IMR-90 (cell line): ENCODE data around the gene DNAJC19. TPM values are rescaled to one million over a fixed set of nuclear protein-coding genes. Genes with fewer than 3 reads are reported as not detected.

Experiments used
- ATAC-seq: fragments of 200-7000 bp; cut with Tn5 transposase; 2 replicates; pipeline ENCODE4 v1.9.1; 2020; ENCODE audit warnings: low read depth, mild to moderate bottlenecking, moderate library complexity
- BruUV-seq: library from RNA; stranded (reverse); fragments of 400-500 nt; replicated peaks from 2 replicates; lab custom pipeline; 2021; lab: Mats Ljungman, UMichigan
- CTCF ChIA-PET: fragments of 300-600 bp; formaldehyde crosslinking; extraction: SDS; loops from one replicate; lab custom pipeline; 2021; ENCODE audit warnings: antibody characterized with exemption; lab: Yijun Ruan, JAX
- POLR2A ChIA-PET: fragments of 300-600 bp; sonication (Branson Sonifier 250); formaldehyde crosslinking; loops from one replicate; lab custom pipeline; 2022; ENCODE audit warnings: antibody characterized with exemption; ENCODE audit not compliant: unreplicated experiment; lab: Charles Lee
- DNase-seq: peaks from one replicate; pipeline ENCODE4 v3.0.0; 2013
- H2AFZ ChIP-seq: replicated peaks from 2 replicates; pipeline ENCODE3; 2013; ENCODE audit warnings: low read length, mild to moderate bottlenecking; ENCODE audit not compliant: poor library complexity
- H2AK5ac ChIP-seq: 2 replicates; pipeline ENCODE4 v1.6.1; 2013; ENCODE audit warnings: low read depth, low read length, inconsistent platforms
- H2AK9ac ChIP-seq: replicated peaks from 2 replicates; pipeline ENCODE3; 2013; ENCODE audit warnings: mild to moderate bottlenecking, low read depth, low read length, moderate library complexity; ENCODE audit not compliant: poor library complexity
- H2BK120ac ChIP-seq: 2 replicates; pipeline ENCODE4 v1.6.1; 2013; ENCODE audit warnings: low read depth, low read length, inconsistent platforms
- H2BK15ac ChIP-seq: 3 replicates; pipeline ENCODE4 v1.6.1; 2013; ENCODE audit warnings: low read depth, low read length, inconsistent platforms
- H2BK20ac ChIP-seq: 2 replicates; pipeline ENCODE4 v1.6.1; 2013; ENCODE audit warnings: low read depth, mild to moderate bottlenecking, inconsistent platforms, low read length, moderate library complexity
- H2BK5ac ChIP-seq: 2 replicates; pipeline ENCODE4 v1.6.1; 2013; ENCODE audit warnings: mild to moderate bottlenecking, low read depth, low read length, inconsistent platforms; ENCODE audit not compliant: poor library complexity, severe bottlenecking
- H3K14ac ChIP-seq: replicated peaks from 2 replicates; pipeline ENCODE4 v1.6.1; 2013; ENCODE audit warnings: low read depth, low read length, inconsistent platforms
- H3K18ac ChIP-seq: 2 replicates; pipeline ENCODE4 v1.6.1; 2013; ENCODE audit warnings: low read depth, low read length, control low read depth
- H3K23ac ChIP-seq: 2 replicates; pipeline ENCODE4 v1.6.1; 2013; ENCODE audit warnings: low read depth, low read length, inconsistent platforms
- H3K27ac ChIP-seq: 2 replicates; pipeline ENCODE4 v1.5.1; 2013; ENCODE audit warnings: mild to moderate bottlenecking, control low read depth, low read length; ENCODE audit not compliant: insufficient read depth
- H3K27me3 ChIP-seq: 2 replicates; pipeline ENCODE4 v1.6.1; 2013; ENCODE audit warnings: low read length; ENCODE audit not compliant: control insufficient read depth, insufficient read depth
- H3K36me3 ChIP-seq: 2 replicates; pipeline ENCODE4 v1.6.1; 2013; ENCODE audit warnings: low read length, mixed read lengths; ENCODE audit not compliant: control insufficient read depth, insufficient read depth
- H3K4ac ChIP-seq: 2 replicates; pipeline ENCODE4 v1.6.1; 2013; ENCODE audit warnings: low read depth, low read length, inconsistent platforms
- H3K4me1 ChIP-seq: 2 replicates; pipeline ENCODE4 v1.6.1; 2013; ENCODE audit warnings: low read length, mixed read lengths; ENCODE audit not compliant: control insufficient read depth, insufficient read depth
- H3K4me2 ChIP-seq: 2 replicates; pipeline ENCODE4 v1.6.1; 2013; ENCODE audit warnings: low read depth, mild to moderate bottlenecking, control low read depth, low read length, moderate library complexity
- H3K4me3 ChIP-seq: 2 replicates; pipeline ENCODE4 v1.5.1; 2013; ENCODE audit warnings: low read depth, mild to moderate bottlenecking, control low read depth, low read length, moderate library complexity; ENCODE audit not compliant: insufficient read depth
- H3K56ac ChIP-seq: 2 replicates; pipeline ENCODE4 v1.6.1; 2013; ENCODE audit warnings: low read length, inconsistent platforms; ENCODE audit not compliant: insufficient read depth; ENCODE audit errors: extremely low read depth
- H3K79me1 ChIP-seq, 2 experiments: 2 replicates each; pipeline ENCODE4 v1.6.1; 2013; ENCODE audit warnings: low read length in 2 of 2, inconsistent platforms in 1 of 2, low read depth in 1 of 2
- H3K9ac ChIP-seq: 2 replicates; pipeline ENCODE4 v1.6.1; 2013; ENCODE audit warnings: low read depth, low read length, control low read depth
- H3K9me1 ChIP-seq: 2 replicates; pipeline ENCODE4 v1.6.1; 2013; ENCODE audit warnings: low read length, inconsistent platforms; ENCODE audit not compliant: insufficient read depth
- H3K9me3 ChIP-seq: 2 replicates; pipeline ENCODE4 v1.6.1; 2013; ENCODE audit warnings: low read length; ENCODE audit not compliant: control insufficient read depth, insufficient read depth
- H4K20me1 ChIP-seq: 2 replicates; pipeline ENCODE4 v1.6.1; 2013; ENCODE audit warnings: low read length, inconsistent platforms; ENCODE audit not compliant: insufficient read depth
- H4K5ac ChIP-seq: 2 replicates; pipeline ENCODE4 v1.6.1; 2013; ENCODE audit warnings: mild to moderate bottlenecking, low read depth, low read length, control low read depth
- H4K8ac ChIP-seq, 2 experiments: 2 replicates each; pipeline ENCODE4 v1.6.1; 2013; ENCODE audit warnings: low read depth in 2 of 2, low read length in 2 of 2, control low read depth in 1 of 2, inconsistent platforms in 1 of 2
- H4K91ac ChIP-seq: 2 replicates; pipeline ENCODE4 v1.6.1; 2013; ENCODE audit warnings: low read depth, low read length, inconsistent platforms; ENCODE audit not compliant: insufficient read depth
- BHLHE40 ChIP-seq: fragments of 150-350 bp; IDR thresholded peaks from 2 replicates; pipeline ENCODE4 v1.6.1; 2016; ENCODE audit warnings: mild to moderate bottlenecking, low read depth, low read length
- CEBPB ChIP-seq: IDR thresholded peaks from 2 replicates; pipeline ENCODE4 v1.6.1; 2012; ENCODE audit warnings: low read depth, low read length, improper control_type of control experiment
- CHD1 ChIP-seq: IDR thresholded peaks from 2 replicates; pipeline ENCODE4 v1.6.1; 2012; ENCODE audit warnings: low read depth, low read length, improper control_type of control experiment
- ELK1 ChIP-seq: fragments of 150-350 bp; IDR thresholded peaks from 2 replicates; pipeline ENCODE4 v1.6.1; 2016; ENCODE audit warnings: low read depth, mild to moderate bottlenecking, low read length, moderate library complexity, borderline replicate concordance
- FOS ChIP-seq: fragments of 150-350 bp; IDR thresholded peaks from 2 replicates; pipeline ENCODE4 v1.6.1; 2016; ENCODE audit warnings: low read depth, low read length
- MAFK ChIP-seq: IDR thresholded peaks from 2 replicates; pipeline ENCODE4 v1.6.1; 2012; ENCODE audit warnings: low read depth, low read length, improper control_type of control experiment
- MAZ ChIP-seq: IDR thresholded peaks from 2 replicates; pipeline ENCODE4 v1.6.1; 2012; ENCODE audit warnings: low read depth, mild to moderate bottlenecking, low read length, improper control_type of control experiment, moderate library complexity, borderline replicate concordance
- MXI1 ChIP-seq: IDR thresholded peaks from 2 replicates; pipeline ENCODE4 v1.6.1; 2012; ENCODE audit warnings: low read depth, mild to moderate bottlenecking, low read length, moderate library complexity, borderline replicate concordance
- NFE2L2 ChIP-seq: fragments of 150-350 bp; IDR thresholded peaks from 2 replicates; pipeline ENCODE4 v1.6.1; 2016; ENCODE audit warnings: low read depth, mild to moderate bottlenecking, low read length
- POLR2A ChIP-seq: IDR thresholded peaks from 2 replicates; pipeline ENCODE4 v1.6.1; 2012; ENCODE audit warnings: mild to moderate bottlenecking, low read depth, low read length
- RAD21 ChIP-seq: IDR thresholded peaks from 2 replicates; pipeline ENCODE4 v1.6.1; 2012; ENCODE audit warnings: low read length, improper control_type of control experiment
- RCOR1 ChIP-seq: IDR thresholded peaks from 2 replicates; pipeline ENCODE4 v1.6.1; 2012; ENCODE audit warnings: mild to moderate bottlenecking, low read length, improper control_type of control experiment; ENCODE audit not compliant: insufficient replicate concordance
- RFX5 ChIP-seq: IDR thresholded peaks from 2 replicates; pipeline ENCODE4 v1.8.0; 2012; ENCODE audit warnings: low read depth, mild to moderate bottlenecking, low read length, moderate library complexity
- SMC3 ChIP-seq: fragments of 150-350 bp; IDR thresholded peaks from 2 replicates; pipeline ENCODE4 v1.6.1; 2016; ENCODE audit warnings: low read depth, mild to moderate bottlenecking, antibody characterized with exemption, low read length, moderate library complexity
- USF2 ChIP-seq: fragments of 150-350 bp; IDR thresholded peaks from 2 replicates; pipeline ENCODE4 v1.6.1; 2017; ENCODE audit warnings: mild to moderate bottlenecking, antibody characterized with exemption, low read length, low read depth
- whole genome bisulfite sequencing, 2 experiments: methylation state at CpG; one replicate each; pipeline versions ENCODE4 v1.1.5 to v1.1.7; 2013; ENCODE audit warnings: missing lambda C conversion rate in 2 of 2; ENCODE audit not compliant: insufficient read length in 1 of 2; ENCODE audit errors: extremely low coverage in 2 of 2; 5-methylcytosine and 5-hydroxymethylcytosine counted together
- dilution Hi-C: fragments of 300-500 bp; cut with HindIII; formaldehyde crosslinking; loops from one replicate; pipeline ENCODE4 v1.14.3; 2018; ENCODE audit warnings: low sequenced_read_pairs; ENCODE audit not compliant: unreplicated experiment
- in situ Hi-C: fragments of 300-500 bp; cut with MboI; formaldehyde crosslinking; loops from 3 replicates; pipeline ENCODE4 v1.14.3; 2019; ENCODE audit warnings: low sequenced_read_pairs, inconsistent platforms, mixed read lengths
- intact Hi-C: fragments of 100-400 bp; cut with micrococcal nuclease; formaldehyde crosslinking; loops from 2 replicates; pipeline ENCODE4 v1.10.0; 2022
- polyA plus RNA-seq, 3 experiments: library from polyadenylated mRNA; depleted of rRNA; stranded (reverse); fragments of >200 nt; gene quantifications; 2 replicates each; pipeline ENCODE4 v1.2.3, GENCODE V29; 2012; ENCODE audit warnings: low replicate concordance in 1 of 3
- total RNA-seq: library from RNA; depleted of rRNA; stranded (reverse); fragments of >200 nt; gene quantifications from 2 replicates; pipeline ENCODE4 v1.2.3, GENCODE V29; 2012
- TF ChIP-seq, protein P1 (sequence below): conservative IDR thresholded peaks from 2 replicates; pipeline ENCODE4 v1.5.1; 2012; ENCODE audit warnings: mild to moderate bottlenecking, low read depth, low read length, improper control_type of control experiment

Gene DNAJC19
- total and polyA plus RNA-seq, 2 of the 4 experiments (the other 2 are of a cell fraction): 16.0 to 39.4 TPM

DNA sequence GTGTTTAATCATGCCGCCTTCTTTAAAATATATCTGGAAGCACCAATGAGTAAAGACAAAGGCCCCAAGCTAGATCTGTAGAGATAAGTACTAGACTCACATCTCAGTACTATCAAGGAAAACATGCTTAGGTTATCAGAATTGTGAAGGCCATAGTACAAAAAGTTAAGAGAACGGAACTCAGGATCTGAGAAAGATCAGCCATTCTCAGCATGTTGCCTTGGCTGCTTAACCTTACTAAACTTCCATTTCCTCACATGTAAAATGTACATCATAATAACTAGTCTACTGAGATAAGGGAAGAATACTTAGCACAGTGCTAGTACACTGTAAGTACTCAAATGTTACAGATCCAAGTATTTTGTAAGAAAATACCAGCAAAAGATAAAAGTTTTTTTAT, 7.6 kb downstream of the DNAJC19 start:
- Histone ChIP-seq H3K4me1 (no peaks in the 10 kb centered on the region), H2BK5ac (no peak overlapping the region), H4K5ac (no peak overlapping the region), H4K20me1 (no peaks in the 10 kb centered on the region), H3K27me3 (no peaks in the 10 kb centered on the region), H2AK5ac (no peak overlapping the region), H3K27ac (no peak overlapping the region), H3K9me3 (no peaks in the 10 kb centered on the region), H4K8ac (no peak overlapping the region), H3K9ac (no peak overlapping the region), H3K9me1 (no peaks in the 10 kb centered on the region), H2AFZ (no peak overlapping the region), H2BK120ac (no peak overlapping the region), H3K18ac (no peak overlapping the region), H2AK9ac (no peak overlapping the region), H4K91ac (no peak overlapping the region), H2BK15ac (no peak overlapping the region), H3K56ac (no peak overlapping the region), H3K4ac (no peak overlapping the region), H3K14ac (no peak overlapping the region), H3K4me3 (no peak overlapping the region), H3K23ac (no peak overlapping the region), H3K4me2 (no peak overlapping the region), H2BK20ac (no peak overlapping the region), H3K36me3 (peaks cover 8% of the 10 kb centered on the region), H3K79me1 (no peaks in the 10 kb centered on the region; a peak in 1 of 4 replicates)
- no CpG with 5 or more reads among the region's 2 CpGs for WGBS, 2 experiments
- ATAC-seq (no peak), DNase-seq (no peak)
- POLR2A ChIA-PET: no interaction called here
- intact Hi-C loops: loop anchor here (10.0 kb wide), 1 partner anchor 1703 kb away; no protein-coding TSS in a partner anchor
- in situ Hi-C loops: no loop called here
- dilution Hi-C loops: no loop called here
- no TSS peak for BruUV-seq
- CTCF ChIA-PET: no interaction called here
- TF ChIP-seq CHD1 (no peak), CEBPB (no peak), NFE2L2 (no peak), BHLHE40 (no peak), MAFK (no peak), RFX5 (no peak), FOS (no peak), RCOR1 (no peak), ELK1 (no peak), RAD21 (no peak), USF2 (no peak), MXI1 (no peak), MAZ (no peak), POLR2A (no peak), SMC3 (no peak)
- TF ChIP-seq, protein P1, sequence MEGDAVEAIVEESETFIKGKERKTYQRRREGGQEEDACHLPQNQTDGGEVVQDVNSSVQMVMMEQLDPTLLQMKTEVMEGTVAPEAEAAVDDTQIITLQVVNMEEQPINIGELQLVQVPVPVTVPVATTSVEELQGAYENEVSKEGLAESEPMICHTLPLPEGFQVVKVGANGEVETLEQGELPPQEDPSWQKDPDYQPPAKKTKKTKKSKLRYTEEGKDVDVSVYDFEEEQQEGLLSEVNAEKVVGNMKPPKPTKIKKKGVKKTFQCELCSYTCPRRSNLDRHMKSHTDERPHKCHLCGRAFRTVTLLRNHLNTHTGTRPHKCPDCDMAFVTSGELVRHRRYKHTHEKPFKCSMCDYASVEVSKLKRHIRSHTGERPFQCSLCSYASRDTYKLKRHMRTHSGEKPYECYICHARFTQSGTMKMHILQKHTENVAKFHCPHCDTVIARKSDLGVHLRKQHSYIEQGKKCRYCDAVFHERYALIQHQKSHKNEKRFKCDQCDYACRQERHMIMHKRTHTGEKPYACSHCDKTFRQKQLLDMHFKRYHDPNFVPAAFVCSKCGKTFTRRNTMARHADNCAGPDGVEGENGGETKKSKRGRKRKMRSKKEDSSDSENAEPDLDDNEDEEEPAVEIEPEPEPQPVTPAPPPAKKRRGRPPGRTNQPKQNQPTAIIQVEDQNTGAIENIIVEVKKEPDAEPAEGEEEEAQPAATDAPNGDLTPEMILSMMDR: no peak
